GM23248 (cell line): ENCODE measurements around the gene KRR1. TPM values are rescaled to one million over a fixed set of nuclear protein-coding genes. Genes with fewer than 3 reads are reported as not detected.
A peak's percentile ranks its signal among the peaks of the same experiment; 100 is the strongest.

Experiments used
- DNase-seq: peaks from one replicate; pipeline ENCODE4 v3.0.0-alpha.2; 2015
- H2AFZ ChIP-seq: fragments of 200-600 bp; sonication (generic); 2 replicates; pipeline ENCODE4 v1.6.1; 2016; ENCODE audit warnings: antibody characterized with exemption
- H3F3A ChIP-seq: fragments of 200-600 bp; sonication (generic); 2 replicates; pipeline ENCODE4 v1.6.1; 2016; ENCODE audit warnings: mild to moderate bottlenecking, antibody characterized with exemption, mixed run types; ENCODE audit not compliant: insufficient read depth
- H3K27ac ChIP-seq: fragments of 200-600 bp; sonication (generic); 2 replicates; pipeline ENCODE4 v1.5.1; 2016; ENCODE audit warnings: mild to moderate bottlenecking
- H3K27me3 ChIP-seq: fragments of 200-600 bp; sonication (generic); replicated peaks from 2 replicates; pipeline ENCODE4 v1.6.1; 2016; ENCODE audit warnings: mild to moderate bottlenecking; ENCODE audit not compliant: insufficient read depth
- H3K36me3 ChIP-seq: fragments of 200-600 bp; sonication (generic); 2 replicates; pipeline ENCODE4 v1.6.1; 2016; ENCODE audit warnings: low read depth, mild to moderate bottlenecking
- H3K4me1 ChIP-seq: fragments of 200-600 bp; sonication (generic); 2 replicates; pipeline ENCODE4 v1.6.1; 2016; ENCODE audit warnings: mild to moderate bottlenecking; ENCODE audit not compliant: insufficient read depth
- H3K4me2 ChIP-seq: fragments of 200-600 bp; sonication (generic); one replicate; pipeline ENCODE4 v1.6.1; 2016; ENCODE audit warnings: mild to moderate bottlenecking; ENCODE audit not compliant: unreplicated experiment
- H3K4me3 ChIP-seq: fragments of 200-600 bp; sonication (generic); 2 replicates; pipeline ENCODE4 v1.5.1; 2016; ENCODE audit warnings: mild to moderate bottlenecking
- H3K79me2 ChIP-seq: fragments of 200-600 bp; sonication (generic); 2 replicates; pipeline ENCODE4 v1.6.1; 2016; ENCODE audit warnings: mild to moderate bottlenecking; ENCODE audit not compliant: insufficient read depth
- H3K9ac ChIP-seq: fragments of 200-600 bp; sonication (generic); 2 replicates; pipeline ENCODE4 v1.6.1; 2016; ENCODE audit warnings: mild to moderate bottlenecking
- H3K9me2 ChIP-seq: fragments of 200-600 bp; sonication (generic); 2 replicates; pipeline ENCODE4 v1.6.1; 2016; ENCODE audit warnings: mixed run types, mild to moderate bottlenecking, moderate library complexity; ENCODE audit not compliant: insufficient read depth
- H3K9me3 ChIP-seq: fragments of 200-600 bp; sonication (generic); one replicate; pipeline ENCODE4 v1.6.1; 2017; ENCODE audit warnings: low read depth
- H4K20me1 ChIP-seq: fragments of 200-600 bp; sonication (generic); 2 replicates; pipeline ENCODE4 v1.6.0; 2016; ENCODE audit not compliant: insufficient read depth
- EZH2 ChIP-seq: fragments of 200-600 bp; sonication (generic); IDR thresholded peaks from 2 replicates; pipeline ENCODE4 v1.6.1; 2018; ENCODE audit warnings: antibody characterized with exemption, mild to moderate bottlenecking; ENCODE audit not compliant: insufficient read depth, poor library complexity, severe bottlenecking
- EZH2phosphoT487 ChIP-seq: fragments of 200-600 bp; sonication (generic); IDR thresholded peaks from 2 replicates; pipeline ENCODE4 v1.6.1; 2018; ENCODE audit warnings: antibody characterized with exemption, moderate library complexity, mild to moderate bottlenecking, low read depth; ENCODE audit not compliant: insufficient read depth
- WGBS, 2 experiments: methylation state at CpG; one replicate each; pipeline ENCODE4 v1.1.6; 2015 to 2017; ENCODE audit warnings: low lambda C conversion rate in 2 of 2, low coverage in 1 of 2; ENCODE audit errors: missing lambda C conversion rate in 2 of 2; 5-methylcytosine and 5-hydroxymethylcytosine counted together
- in situ Hi-C: fragments of 300-500 bp; cut with MboI; formaldehyde crosslinking; loops from 2 replicates; pipeline ENCODE4 v1.15.0; 2020
- polyA plus RNA-seq: library from polyadenylated mRNA; unstranded; fragments of >200 nt; fragmentation: Nextera tagmentation; extraction: Ambion mirVana; gene quantifications from 2 replicates; pipeline ENCODE4 v1.2.1, GENCODE V29; 2016
- total RNA-seq: library from RNA; depleted of rRNA; stranded (reverse); fragments of >200 nt; shearing (Covaris generic); gene quantifications from 2 replicates; pipeline ENCODE4 v1.2.3, GENCODE V29; 2014

Gene KRR1
- total and polyA plus RNA-seq, 2 experiments from 2014 or later = 37.4 to 45.3 TPM

DNA sequence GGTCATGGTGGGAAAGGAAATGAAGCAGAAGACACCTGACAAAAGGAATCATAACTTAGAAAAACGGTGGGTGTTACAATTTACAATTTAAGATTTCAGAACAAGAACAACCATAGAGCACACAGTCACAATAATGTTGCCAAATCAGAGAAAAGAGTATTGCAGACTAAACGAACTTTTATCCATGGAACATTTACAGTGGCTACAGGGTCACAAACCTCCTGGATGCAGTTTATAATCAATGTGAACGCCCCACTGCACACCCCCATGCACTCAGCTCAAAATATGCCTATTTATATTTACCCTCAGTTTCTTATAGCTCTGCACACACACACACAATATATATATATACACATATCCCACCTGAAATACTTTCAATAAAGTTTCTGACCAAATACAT, 8.0 kb downstream of the KRR1 start:
- WGBS, 2 experiments = 78 to 85% methylated on average over 3 of the region's 3 CpGs
- no peaks in the 10 kb centered on the region for H4K20me1 ChIP-seq
- no peak overlapping the region for H3K4me2 ChIP-seq
- H3K9me2 ChIP-seq = no peaks in the 10 kb centered on the region
- H3K79me2 ChIP-seq = peaks cover 59% of the 10 kb centered on the region
- in situ Hi-C loops = no loop called here
- TF ChIP-seq EZH2 = no peak
- TF ChIP-seq EZH2phosphoT487 = no peak
- peaks cover 85% of the 10 kb centered on the region for H3F3A ChIP-seq
- peaks cover 78% of the 10 kb centered on the region for H3K36me3 ChIP-seq
- no peaks in the 10 kb centered on the region for H3K27me3 ChIP-seq
- no peak overlapping the region for H3K27ac ChIP-seq
- no peaks in the 10 kb centered on the region for H3K9me3 ChIP-seq
- no peak for DNase-seq
- no peak overlapping the region for H3K4me3 ChIP-seq
- no peak overlapping the region for H2AFZ ChIP-seq
- no peak overlapping the region for H3K9ac ChIP-seq
- no peaks in the 10 kb centered on the region; the same call in 1 of the 2 replicates for H3K4me1 ChIP-seq

DNA sequence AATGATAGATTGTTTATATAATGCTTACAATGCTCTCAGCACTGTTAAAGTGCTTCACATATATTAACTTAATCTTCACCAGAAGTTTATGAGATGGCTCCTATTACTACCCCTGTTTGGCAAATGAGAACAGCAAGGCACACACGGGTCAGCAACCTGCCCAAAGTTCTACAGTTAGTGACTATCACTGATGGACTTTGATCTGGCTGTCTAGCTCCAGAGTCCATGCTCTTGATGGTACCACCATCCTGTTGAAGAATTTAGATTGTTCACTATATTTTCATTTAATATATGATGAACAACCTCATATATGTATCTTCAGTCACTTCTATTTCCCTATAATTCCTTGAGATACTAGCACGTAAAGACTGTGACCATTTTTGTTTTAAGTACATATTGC, 20.2 kb downstream of the KRR1 start:
- H2AFZ ChIP-seq = no peak overlapping the region
- no peaks in the 10 kb centered on the region for H3K27me3 ChIP-seq
- H3K9me3 ChIP-seq = no peaks in the 10 kb centered on the region
- no peaks in the 10 kb centered on the region; the same call in 1 of the 2 replicates for H4K20me1 ChIP-seq
- H3K36me3 ChIP-seq = peaks cover 65% of the 10 kb centered on the region
- H3K4me2 ChIP-seq = no peak overlapping the region
- no peak overlapping the region for H3K9ac ChIP-seq
- no peaks in the 10 kb centered on the region for H3K9me2 ChIP-seq
- in situ Hi-C loops = loop anchor here (25.0 kb wide), 1 partner anchor 804 kb away; no protein-coding TSS in a partner anchor
- H3K79me2 ChIP-seq = peaks cover 78% of the 10 kb centered on the region
- H3F3A ChIP-seq = peaks cover 73% of the 10 kb centered on the region
- no peak overlapping the region for H3K4me3 ChIP-seq
- no peak overlapping the region for H3K27ac ChIP-seq
- TF ChIP-seq EZH2 = no peak
- TF ChIP-seq EZH2phosphoT487 = no peak
- peaks cover 37% of the 10 kb centered on the region for H3K4me1 ChIP-seq
- 94 to 96% methylated on average over 2 of the region's 2 CpGs for WGBS, 2 experiments
- DNase-seq = no peak

DNA sequence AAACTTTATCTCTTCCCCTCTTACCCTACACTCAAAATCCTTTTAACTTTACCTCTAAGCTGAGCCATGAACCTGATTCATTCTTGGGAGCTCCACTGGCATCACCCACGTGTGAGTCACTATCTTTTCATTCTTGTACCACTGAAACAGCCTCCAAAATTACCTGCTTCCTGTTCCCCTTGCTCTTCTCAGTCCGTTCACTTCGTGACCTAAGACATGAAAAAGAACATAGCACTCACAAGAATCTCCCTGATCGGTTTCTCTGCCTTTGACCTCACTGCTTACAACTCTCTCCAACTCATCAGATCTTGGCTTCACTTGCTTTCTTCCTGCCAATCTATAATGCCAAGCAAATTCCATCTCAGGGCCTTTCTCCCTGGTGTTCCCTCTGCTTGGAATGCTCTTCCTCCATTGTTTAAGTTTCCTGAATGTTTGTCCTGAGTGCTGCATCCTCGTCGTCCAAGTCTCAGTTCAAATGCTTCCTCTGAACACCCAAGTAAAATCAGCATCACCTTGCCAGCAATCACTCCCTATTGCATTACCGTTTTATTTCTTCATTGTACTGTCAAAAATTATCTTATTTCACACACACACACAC, 21.7 kb downstream of the KRR1 start:
- Histone ChIP-seq H3K27ac (peak overlapping the region; percentile 60), H2AFZ (peak overlapping the region; percentile 37), H3K9ac (no peak overlapping the region), H3K27me3 (no peaks in the 10 kb centered on the region), H3K4me3 (peak overlapping the region; percentile 45), H3K4me1 (peaks cover 45% of the 10 kb centered on the region), H3K79me2 (peaks cover 83% of the 10 kb centered on the region), H4K20me1 (no peaks in the 10 kb centered on the region; the same call in 1 of the 2 replicates), H3K4me2 (peak overlapping the region; percentile 57), H3K36me3 (peaks cover 60% of the 10 kb centered on the region), H3K9me2 (no peaks in the 10 kb centered on the region), H3K9me3 (no peaks in the 10 kb centered on the region), H3F3A (peaks cover 73% of the 10 kb centered on the region)
- DNase-seq = peak; percentile 83
- in situ Hi-C loops = loop anchor here (5.0 to 25.0 kb wide), 3 partner anchors 95 to 802 kb away; partner anchors contain the start of genes CAPS2, GLIPR1L1 and GLIPR1L2
- no peak for TF ChIP-seq EZH2phosphoT487
- no peak for TF ChIP-seq EZH2
- 22 to 23% methylated on average over 7 of the region's 7 CpGs for WGBS, 2 experiments

DNA sequence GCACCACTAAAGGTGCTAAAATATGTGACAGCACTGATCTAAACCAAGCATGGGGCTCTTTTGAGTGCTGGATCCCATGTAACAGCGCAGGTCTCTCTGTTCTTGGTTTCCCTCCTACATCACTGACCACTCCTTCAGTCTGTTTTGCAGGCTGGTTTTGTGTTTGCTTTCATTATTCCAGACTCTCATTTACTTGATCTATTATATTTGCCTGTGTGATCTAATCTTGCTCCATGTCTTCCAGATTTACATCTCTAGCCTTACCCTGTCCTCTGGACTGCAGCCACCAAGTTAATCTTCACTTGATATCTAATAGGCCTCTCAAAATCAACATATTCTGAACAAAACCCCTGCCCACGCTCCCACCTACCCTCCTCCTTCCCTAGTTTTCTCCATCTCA, 22.2 kb downstream of the KRR1 start:
- DNase-seq = peak; percentile 24
- H3K9ac ChIP-seq = no peak overlapping the region
- in situ Hi-C loops = loop anchor here (5.0 to 25.0 kb wide), 3 partner anchors 94 to 802 kb away; partner anchors contain the start of genes CAPS2, GLIPR1L1 and GLIPR1L2
- peaks cover 83% of the 10 kb centered on the region for H3K79me2 ChIP-seq
- H2AFZ ChIP-seq = peak overlapping the region; percentile 37; the same call in 1 of the 2 replicates
- H4K20me1 ChIP-seq = no peaks in the 10 kb centered on the region; the same call in 1 of the 2 replicates
- 73 to 87% methylated on average over 2 of the region's 2 CpGs for WGBS, 2 experiments
- peaks cover 55% of the 10 kb centered on the region for H3K36me3 ChIP-seq
- TF ChIP-seq EZH2 = no peak
- H3K9me3 ChIP-seq = no peaks in the 10 kb centered on the region
- peaks cover 47% of the 10 kb centered on the region for H3K4me1 ChIP-seq
- H3K4me2 ChIP-seq = peak overlapping the region; percentile 57
- H3K27me3 ChIP-seq = no peaks in the 10 kb centered on the region
- H3K27ac ChIP-seq = peak overlapping the region; percentile 60
- peak overlapping the region; percentile 45 for H3K4me3 ChIP-seq
- no peaks in the 10 kb centered on the region for H3K9me2 ChIP-seq
- H3F3A ChIP-seq = peaks cover 68% of the 10 kb centered on the region
